Suppressor macrophage treated with lipopolysaccharide for 1 hour (primary cell): Measurements from ENCODE around the gene B4GALT7.

ENCODE experiments used
- DNase-seq, 3 donors: peaks; one replicate each; pipeline ENCODE4 v3.0.0-alpha.2; 2020 to 2022

Gene B4GALT7

GRCh38 chr5:177594071-177594470 lies 5.9 kb upstream of the B4GALT7 start:
- DNase-seq, result no peak

- DNase-seq, result no peak
Measured at GRCh38 chr5:177595026-177595585, 4.8 kb upstream of the B4GALT7 start.

GRCh38 chr5:177595991-177596774 lies 3.7 kb upstream of the B4GALT7 start:
- DNase-seq, result no peak

GRCh38 chr5:177596775-177597238 lies 3.1 kb upstream of the B4GALT7 start:
- no peak for DNase-seq

GRCh38 chr5:177598477-177598876 lies 1.5 kb upstream of the B4GALT7 start:
- DNase-seq, result peak; percentile 27 to 54 (median 38)

GRCh38 chr5:177600508-177601018 lies 631 bp downstream of the B4GALT7 start:
- DNase-seq, result peak in 2 of 3 donors; percentile 8 to 10

GRCh38 chr5:177601126-177601525 lies 1.2 kb downstream of the B4GALT7 start:
- DNase-seq, result no peak

GRCh38 chr5:177601577-177602457 lies 1.9 kb downstream of the B4GALT7 start:
- DNase-seq, result peak in 2 of 3 donors; percentile 5 to 16

- no peak for DNase-seq
Measured at GRCh38 chr5:177602458-177602830, 2.5 kb downstream of the B4GALT7 start.

GRCh38 chr5:177603631-177604030 lies 3.7 kb downstream of the B4GALT7 start:
- DNase-seq, result no peak

GRCh38 chr5:177604116-177604521 lies 4.2 kb downstream of the B4GALT7 start:
- no peak for DNase-seq

- DNase-seq, result no peak
Measured at GRCh38 chr5:177604656-177605055, 4.7 kb downstream of the B4GALT7 start.

GRCh38 chr5:177605078-177605477 lies 5.1 kb downstream of the B4GALT7 start:
- no peak for DNase-seq

GRCh38 chr5:177605667-177606066 lies 5.7 kb downstream of the B4GALT7 start:
- no peak for DNase-seq

- DNase-seq, result no peak
Measured at GRCh38 chr5:177606071-177607051, 6.4 kb downstream of the B4GALT7 start.

- no peak for DNase-seq
Measured at GRCh38 chr5:177607115-177607451, 7.2 kb downstream of the B4GALT7 start.

- DNase-seq, result peak; percentile 69 to 85 (median 74)
Measured at GRCh38 chr5:177607452-177608192, 7.7 kb downstream of the B4GALT7 start.

GRCh38 chr5:177608243-177609075 lies 8.5 kb downstream of the B4GALT7 start:
- DNase-seq, result no peak

- no peak for DNase-seq
Measured at GRCh38 chr5:177609076-177610059, 9.4 kb downstream of the B4GALT7 start.
